Measurements from ENCODE around the gene RAI1. TPM values are rescaled to one million over a fixed set of nuclear protein-coding genes. Genes with fewer than 3 reads are reported as not detected.

The RAI1 gene
- total and polyA plus RNA-seq, 10 of the 15 experiments (the other 5 are each of a cell fraction or from before 2014, with no cell fraction given), result 0.66 to 37.7 (median 6.0) TPM

- TF ChIP-seq NFYA (IDR thresholded peaks at IDR 0.05; ENCODE audit: borderline replicate concordance, low read depth, low read length) (no peak), DPF2 (IDR thresholded peaks at IDR 0.05) (no peak; the same call in 1 of the 2 replicates), ZBTB40 (IDR thresholded peaks at IDR 0.05; ENCODE audit: borderline replicate concordance) (no peak), MTA3 (IDR thresholded peaks at IDR 0.05; ENCODE audit: borderline replicate concordance, low read length) (no peak), RBBP5 (conservative IDR thresholded peaks at IDR 0.05) (no peak), RAD51 (IDR thresholded peaks at IDR 0.05) (no peak), ETV6 (conservative IDR thresholded peaks at IDR 0.05 in 1 of 2, IDR thresholded peaks at IDR 0.05 in 1 of 2; ENCODE audit: borderline replicate concordance in 1 of 2, low read depth in 1 of 2) (peak in 1 of 2 experiments; percentile 88; a peak in 2 of 4 replicates), ZNF687 (IDR thresholded peaks at IDR 0.05) (0 out of 2 replicates have a peak, but pooled peaks have one; percentile 24), ATF2 (IDR thresholded peaks at IDR 0.05; ENCODE audit: low read length) (peak; percentile 32; the same call in 1 of the 2 replicates), HDAC2 (IDR thresholded peaks at IDR 0.05) (no peak), E2F4 (IDR thresholded peaks at IDR 0.05; ENCODE audit: low read depth, low read length) (no peak), TAF1 (IDR thresholded peaks at IDR 0.05; ENCODE audit: borderline replicate concordance, low read depth, low read length) (no peak), FOXK2 (IDR thresholded peaks at IDR 0.05) (0 out of 2 replicates have a peak, but pooled peaks have one; percentile 43), SMAD5 (IDR thresholded peaks at IDR 0.05; ENCODE audit: low read depth) (no peak), ZNF384 (IDR thresholded peaks at IDR 0.05; ENCODE audit: borderline replicate concordance, low read depth, low read length) (no peak), SMARCA5 (IDR thresholded peaks at IDR 0.05) (0 out of 2 replicates have a peak, but pooled peaks have one; percentile 40), ZNF207 (IDR thresholded peaks at IDR 0.05; ENCODE audit: borderline replicate concordance) (no peak), RELA (IDR thresholded peaks at IDR 0.05; ENCODE audit: borderline replicate concordance, partially characterized antibody) (no peak)
- TF ChIP-seq, protein P1, sequence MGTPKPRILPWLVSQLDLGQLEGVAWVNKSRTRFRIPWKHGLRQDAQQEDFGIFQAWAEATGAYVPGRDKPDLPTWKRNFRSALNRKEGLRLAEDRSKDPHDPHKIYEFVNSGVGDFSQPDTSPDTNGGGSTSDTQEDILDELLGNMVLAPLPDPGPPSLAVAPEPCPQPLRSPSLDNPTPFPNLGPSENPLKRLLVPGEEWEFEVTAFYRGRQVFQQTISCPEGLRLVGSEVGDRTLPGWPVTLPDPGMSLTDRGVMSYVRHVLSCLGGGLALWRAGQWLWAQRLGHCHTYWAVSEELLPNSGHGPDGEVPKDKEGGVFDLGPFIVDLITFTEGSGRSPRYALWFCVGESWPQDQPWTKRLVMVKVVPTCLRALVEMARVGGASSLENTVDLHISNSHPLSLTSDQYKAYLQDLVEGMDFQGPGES (IDR thresholded peaks at IDR 0.05), result no peak
Measured at GRCh38 chr17:17712268-17712924, 31.1 kb downstream of the RAI1 start (continued).
